SHP77 (cell line): ENCODE measurements around the gene NAV2.

ENCODE experiments used
- DNase-seq, 2 experiments: peaks; one replicate each; lab custom pipeline; 2025; lab: John Stamatoyannopoulos, UW

The NAV2 gene

DNA sequence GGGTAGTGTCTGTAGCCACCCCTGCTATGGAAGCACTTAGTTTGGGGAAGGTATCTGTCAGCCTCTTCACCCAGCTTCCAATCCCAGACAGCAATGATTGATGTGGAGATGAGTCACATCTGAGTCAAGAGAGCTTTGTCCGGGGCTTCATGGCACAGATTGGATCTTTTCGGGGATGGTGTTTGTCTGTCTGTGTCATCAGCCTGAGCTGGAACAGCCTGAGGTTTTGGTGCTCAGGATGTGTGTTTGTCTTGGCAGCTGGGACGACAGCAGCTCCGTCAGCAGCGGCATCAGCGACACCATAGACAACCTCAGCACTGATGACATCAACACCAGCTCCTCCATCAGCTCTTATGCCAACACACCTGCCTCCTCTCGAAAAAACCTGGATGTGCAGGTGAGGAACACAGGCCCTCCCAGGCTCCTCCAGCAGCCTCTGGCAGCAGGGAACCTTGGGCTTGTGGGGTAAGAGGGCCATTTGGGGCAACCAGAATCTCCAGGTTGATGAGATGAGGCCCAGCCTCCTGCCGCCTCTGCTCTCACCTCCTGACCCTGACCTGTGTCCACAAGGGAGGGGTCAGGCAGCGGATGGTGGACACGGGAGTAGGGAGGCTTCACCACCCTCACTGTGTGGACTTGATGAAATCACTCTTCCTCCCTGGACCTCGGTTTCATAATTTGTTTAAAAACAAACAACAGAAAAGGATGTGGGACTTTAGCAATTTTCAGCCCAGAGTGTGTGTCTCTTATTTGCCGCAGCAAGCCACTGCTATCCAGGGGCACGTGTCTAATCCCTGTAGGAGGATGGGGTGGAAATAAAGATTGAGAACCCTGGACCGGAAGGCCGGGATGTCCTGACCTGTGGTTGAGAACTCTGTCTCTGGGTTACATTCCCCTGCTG is 323.3 kb downstream of the NAV2 start:
- DNase-seq: peak; percentile 89 to 91

DNA sequence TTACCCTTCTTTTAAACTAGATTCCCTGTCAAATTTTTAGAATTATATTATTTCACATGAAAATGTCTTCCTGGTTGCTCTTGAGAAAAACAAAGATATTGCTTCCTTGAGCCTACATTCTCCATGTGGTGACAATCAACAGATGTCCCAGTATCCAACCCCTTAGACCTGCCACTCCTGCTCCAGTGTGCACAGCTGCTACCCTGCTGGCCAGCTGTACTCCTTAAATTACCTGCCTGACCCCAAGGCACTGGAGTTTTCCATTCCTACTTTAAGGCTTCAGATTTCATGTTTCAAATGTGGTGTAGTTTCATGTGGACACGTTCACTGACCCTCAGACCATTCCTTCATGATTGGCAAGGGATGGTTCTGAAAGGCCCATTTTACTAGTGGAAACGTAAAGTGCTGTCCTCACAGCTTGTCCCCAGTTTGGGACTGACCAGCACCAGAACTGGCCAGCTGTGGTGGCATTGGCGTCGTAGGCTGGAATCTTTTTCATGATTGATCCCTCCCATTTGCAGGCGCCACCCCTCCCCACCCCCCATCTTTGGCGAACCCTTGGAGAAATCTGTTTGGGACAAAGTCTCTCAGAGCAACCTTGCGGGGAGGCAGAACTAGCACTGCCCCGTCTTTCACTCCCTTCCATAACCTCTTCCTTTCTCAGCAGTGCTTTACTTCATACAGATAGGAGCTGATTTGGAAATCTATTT is 324.1 kb downstream of the NAV2 start:
- DNase-seq: peak; percentile 22 to 42

DNA sequence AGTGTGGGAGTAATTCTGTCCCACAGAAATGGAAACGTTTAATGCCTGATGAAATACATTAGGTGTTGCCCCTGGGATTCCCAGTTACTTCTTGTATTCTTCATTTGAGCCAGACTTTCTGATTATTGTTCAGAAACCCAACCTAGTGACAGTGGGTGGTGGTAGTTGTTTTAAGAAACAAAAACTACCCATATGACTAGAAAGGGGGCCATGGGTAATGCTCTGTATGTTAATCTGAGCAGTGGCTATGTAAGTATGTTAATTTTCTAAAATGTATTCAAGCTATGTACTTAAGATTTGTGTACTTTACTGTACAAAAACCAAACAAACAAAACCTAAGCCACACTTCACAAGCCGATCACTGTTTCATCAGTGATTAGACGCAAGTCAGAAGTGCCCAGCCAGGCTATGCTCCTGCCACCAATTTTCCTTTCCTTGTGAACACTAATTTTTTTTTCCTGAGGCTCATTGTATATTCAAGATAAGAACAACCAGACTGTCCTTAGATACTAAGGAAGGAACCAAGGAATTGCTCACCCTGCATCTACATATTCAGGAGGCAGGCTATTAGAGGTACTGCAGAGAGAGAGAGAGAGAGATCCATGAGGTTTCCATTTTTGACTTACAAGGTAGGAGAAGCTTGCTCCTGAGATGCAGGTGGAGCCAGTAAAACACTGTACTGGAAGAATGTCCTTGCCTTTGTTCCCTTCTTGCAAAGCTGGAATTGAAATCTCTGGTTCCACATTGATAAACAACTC is 324.9 kb downstream of the NAV2 start:
- no peak for DNase-seq

DNA sequence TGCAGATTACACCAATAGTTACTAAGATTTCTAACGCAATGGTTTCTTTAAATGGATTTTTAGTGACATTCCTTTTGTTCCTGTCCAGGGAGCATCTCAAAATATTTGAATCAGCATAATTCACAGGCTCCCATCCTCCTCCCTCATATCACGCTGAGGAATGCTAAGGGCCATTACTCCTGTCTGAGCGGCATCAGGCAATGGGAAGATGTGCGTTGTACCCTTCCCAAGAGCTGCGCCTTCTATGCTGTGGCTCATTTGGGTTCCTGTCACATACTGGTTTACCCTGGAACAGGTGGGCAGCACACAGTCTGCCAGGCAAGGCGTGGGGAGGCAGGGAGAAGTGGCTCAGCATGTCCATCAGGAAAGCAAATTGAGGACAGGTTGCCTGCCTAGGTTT is 325.8 kb downstream of the NAV2 start:
- no peak for DNase-seq

DNA sequence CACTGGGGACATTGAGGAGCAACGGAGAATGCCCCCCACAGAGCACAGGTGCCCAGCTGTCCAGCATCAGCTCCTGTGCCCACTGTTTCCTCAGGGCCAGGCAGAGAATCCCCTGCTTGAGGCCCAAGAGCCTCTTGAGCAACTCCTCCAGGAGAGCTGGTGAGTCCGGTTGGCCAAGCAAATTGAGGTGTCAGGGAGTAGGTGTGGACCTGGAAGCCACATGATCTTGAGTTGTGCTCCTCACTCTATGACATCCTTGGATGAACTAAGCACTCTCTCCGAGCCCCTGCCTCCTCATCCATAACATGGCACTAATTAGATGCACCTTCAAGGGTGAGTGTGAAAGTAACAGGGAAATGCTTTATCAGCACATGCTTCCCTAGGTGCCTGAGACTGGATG is 326.3 kb downstream of the NAV2 start:
- DNase-seq: no peak

DNA sequence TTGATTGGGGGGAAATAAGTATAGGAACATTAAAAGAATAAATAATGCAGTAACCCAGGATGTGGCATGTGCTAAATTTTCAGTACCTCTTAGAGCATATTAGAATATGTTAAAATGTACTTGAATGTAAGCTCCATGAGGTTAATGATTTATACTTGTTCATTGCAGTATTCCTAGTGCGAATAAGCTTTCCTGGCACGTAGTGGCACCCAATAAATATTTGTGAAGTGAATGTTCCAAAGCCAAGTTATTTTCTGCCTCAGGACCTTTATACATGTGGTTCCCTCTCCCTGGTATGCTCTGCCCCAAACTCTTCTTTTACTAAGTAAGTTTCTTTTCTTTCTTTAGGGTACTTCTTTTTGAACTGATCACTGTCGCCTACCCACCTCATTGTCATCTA is 328.9 kb downstream of the NAV2 start:
- no peak for DNase-seq

DNA sequence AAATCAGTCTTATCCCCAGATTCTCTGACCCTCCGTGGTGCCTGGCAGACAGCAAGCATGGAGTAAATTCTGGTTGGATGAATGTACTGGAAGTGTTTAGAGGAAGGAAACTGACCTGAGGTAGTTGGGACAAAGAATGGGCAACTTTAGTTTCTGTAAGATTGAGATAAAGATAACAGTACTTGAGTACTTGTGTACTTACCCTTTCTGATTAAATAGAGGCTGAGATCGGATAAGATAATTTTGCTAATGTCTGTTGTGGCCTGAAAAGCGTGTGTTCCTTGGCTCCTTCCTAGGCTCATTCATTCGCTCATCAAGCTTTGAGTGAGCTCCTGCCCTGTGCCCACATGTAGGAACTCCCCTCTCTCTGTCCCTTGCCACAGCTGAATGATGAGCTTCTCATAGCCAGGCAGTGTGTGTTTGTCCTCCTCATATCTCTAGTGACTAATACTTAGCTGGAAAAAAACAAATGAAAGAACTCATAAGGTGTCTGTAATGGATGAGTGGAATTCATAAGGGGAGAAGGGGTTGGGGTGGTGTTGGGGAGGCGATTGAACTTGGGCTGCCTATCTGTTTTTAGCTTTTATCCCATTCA is 329.5 kb downstream of the NAV2 start:
- DNase-seq: no peak

DNA sequence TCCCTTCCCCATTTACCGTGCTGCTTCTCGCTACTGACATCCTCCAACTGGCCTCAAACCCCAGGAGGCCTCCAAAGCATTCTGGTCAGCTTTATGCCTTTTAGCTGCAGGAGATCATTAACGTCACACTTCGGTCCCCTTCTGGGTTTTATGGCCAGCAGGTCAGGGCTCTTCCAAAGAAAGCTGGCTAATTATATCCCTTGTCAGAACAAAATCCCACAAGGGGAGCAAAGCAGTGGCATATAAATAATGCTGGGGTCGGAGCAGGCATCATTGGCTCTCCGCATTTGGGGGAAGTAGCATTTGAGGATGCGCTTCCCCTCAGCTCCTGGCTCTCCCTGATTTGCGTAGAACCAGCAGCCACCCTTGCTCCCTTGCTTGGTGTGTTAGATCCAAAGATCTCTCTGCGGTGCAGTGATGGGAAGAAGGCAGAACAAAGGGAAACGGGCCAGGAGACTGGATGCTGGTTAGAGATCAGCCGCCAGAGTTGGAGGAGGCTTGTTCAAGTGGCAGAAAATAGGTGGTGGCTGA is 330.2 kb downstream of the NAV2 start:
- no peak for DNase-seq

DNA sequence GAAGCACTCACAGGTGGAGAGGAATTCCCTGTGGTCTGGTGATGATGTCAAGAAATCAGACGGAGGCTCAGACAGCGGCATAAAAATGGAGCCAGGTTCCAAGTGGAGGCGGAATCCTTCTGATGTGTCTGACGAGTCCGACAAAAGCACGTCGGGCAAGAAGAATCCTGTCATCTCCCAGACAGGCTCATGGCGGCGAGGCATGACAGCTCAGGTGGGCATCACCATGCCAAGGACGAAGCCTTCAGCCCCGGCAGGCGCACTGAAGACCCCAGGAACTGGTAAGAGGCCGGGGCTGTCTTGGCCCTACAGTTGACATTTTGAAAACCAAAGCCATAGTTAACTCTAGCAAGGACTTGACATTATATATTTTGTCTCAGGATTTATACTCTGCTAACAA is 331.4 kb downstream of the NAV2 start:
- no peak for DNase-seq

DNA sequence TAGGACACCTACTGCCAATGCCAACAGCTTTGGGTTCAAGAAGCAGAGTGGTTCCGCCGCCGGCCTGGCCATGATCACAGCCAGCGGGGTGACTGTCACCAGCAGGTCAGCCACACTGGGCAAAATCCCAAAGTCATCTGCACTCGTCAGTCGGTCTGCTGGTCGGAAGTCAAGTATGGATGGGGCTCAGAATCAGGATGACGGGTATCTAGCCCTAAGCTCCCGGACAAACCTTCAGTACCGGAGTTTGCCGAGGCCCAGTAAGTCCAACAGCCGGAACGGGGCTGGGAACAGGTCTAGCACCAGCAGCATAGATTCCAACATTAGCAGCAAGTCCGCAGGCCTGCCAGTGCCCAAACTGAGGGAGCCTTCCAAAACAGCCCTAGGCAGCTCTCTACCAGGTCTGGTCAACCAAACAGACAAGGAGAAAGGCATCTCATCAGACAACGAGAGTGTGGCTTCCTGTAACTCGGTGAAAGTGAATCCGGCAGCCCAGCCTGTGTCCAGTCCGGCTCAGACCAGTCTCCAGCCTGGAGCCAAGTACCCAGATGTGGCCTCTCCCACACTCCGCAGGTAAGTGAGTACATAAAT is 332.6 kb downstream of the NAV2 start:
- no peak for DNase-seq

DNA sequence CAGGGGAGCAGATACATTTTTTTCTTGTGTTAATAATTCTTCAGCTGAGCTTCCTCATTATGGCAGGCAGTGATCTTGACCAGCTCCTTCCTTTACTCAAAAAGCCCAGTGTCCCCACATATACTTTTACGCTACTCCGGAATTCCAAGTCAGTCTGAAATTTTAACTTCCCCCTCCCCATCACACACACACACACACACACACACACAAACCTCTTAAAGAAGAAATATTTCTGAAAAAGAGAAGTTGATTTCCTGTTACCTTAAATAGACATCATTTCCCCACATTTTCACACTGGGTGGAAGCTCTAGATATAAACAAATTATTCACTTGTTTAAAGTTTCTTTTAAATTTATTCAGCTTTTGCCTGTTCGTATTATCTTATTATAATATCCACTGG is 333.8 kb downstream of the NAV2 start:
- DNase-seq: no peak

DNA sequence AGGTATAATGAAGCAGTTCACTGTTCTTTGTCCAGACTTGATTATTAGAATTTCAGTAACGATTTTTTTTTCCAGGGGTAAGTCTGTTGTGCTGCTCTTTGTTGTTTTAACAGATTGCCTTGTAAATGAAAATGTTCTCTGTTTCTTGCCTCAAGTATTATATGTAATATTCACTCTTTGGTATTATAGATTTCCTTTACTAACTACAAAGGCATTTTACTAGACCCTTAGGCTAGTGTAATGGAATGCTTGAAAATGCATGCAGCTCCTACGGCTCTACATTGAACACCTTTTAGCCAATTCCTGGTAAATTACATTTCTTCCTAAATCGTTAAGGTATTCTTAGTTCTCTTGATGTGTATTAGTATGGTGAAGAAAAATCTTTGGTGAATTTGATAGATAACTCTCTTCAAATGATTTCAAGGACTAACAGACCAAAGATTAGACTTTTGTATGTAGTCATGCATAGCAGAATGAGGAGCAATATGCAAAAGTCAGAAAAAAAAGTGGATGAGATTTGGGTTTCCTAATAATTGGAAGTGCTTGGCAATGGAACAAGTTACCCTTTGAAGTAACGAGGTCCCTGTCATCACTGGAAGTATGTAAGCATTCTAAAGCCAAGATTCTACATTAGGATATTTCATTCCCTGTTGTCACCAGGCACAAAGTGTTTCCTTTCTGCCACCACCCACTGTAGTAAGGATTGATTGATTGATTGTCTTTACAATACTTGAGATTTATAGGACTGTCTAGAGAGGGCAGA is 334.6 kb downstream of the NAV2 start:
- DNase-seq: no peak

DNA sequence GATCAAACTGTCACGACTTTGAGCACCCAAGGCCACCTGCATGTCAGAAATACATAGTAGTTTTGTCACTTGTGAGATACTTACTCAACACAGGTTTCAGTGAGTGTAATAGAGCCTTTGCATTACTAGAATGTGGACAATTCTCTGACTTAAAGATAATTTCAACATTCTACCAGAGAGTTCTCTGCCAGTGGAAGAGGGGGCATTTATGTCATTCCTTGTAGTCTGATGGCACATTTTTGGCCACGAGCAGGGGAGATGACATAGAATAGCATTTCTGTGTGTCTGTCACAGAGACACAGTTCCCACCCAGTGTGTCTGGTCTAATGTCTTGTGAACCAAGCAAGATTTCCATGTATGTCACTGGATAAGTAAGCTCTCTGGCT is 335.1 kb downstream of the NAV2 start:
- DNase-seq: no peak

DNA sequence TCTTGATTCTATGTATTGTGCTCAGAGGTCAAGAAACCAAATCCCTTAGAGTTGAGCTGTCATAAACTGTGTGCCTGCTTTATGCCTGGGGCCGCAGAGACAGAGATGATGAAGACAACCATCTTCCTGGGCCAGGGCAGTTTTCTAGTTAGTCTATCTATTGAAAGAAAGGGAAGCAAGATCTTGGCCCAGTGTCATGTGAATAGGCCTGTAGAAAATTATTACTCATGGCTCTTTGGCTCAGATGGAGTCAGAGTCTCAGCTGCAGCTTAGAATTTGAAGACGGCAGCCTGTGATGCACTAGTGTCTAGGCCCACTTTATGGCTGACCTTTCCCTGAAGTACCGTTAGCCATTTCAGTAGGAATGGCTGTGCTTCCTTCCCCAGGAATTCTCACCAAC is 335.6 kb downstream of the NAV2 start:
- DNase-seq: no peak

DNA sequence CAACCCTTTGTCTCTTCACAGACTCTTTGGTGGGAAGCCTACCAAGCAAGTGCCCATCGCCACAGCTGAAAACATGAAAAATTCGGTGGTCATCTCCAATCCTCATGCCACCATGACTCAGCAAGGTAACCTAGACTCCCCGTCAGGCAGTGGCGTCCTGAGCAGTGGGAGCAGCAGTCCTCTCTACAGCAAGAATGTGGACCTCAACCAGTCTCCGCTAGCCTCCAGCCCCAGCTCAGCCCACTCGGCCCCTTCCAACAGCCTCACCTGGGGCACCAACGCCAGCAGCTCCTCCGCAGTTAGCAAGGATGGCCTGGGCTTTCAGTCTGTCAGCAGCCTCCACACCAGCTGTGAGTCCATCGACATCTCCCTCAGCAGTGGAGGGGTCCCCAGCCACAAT is 336.1 kb downstream of the NAV2 start:
- no peak for DNase-seq

DNA sequence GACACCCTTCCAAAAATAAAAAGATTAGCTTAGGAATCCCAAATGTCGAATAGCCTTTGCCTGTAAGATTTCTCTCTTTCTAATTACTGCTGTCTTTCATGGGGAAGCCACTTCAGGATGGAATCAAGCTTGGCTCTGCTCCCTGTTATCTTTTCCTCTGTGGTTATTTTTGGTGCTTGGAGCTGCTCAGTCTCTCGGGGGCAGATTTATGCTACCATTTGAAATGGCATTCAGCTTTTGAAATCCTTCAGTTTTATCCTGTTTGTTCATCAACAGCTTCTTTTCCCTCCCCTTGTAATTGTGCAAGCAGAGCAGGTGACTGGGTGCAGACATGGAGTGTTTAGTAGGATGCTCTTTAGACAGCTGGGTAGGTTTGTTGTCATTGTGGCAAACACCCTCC is 336.6 kb downstream of the NAV2 start:
- DNase-seq: no peak

DNA sequence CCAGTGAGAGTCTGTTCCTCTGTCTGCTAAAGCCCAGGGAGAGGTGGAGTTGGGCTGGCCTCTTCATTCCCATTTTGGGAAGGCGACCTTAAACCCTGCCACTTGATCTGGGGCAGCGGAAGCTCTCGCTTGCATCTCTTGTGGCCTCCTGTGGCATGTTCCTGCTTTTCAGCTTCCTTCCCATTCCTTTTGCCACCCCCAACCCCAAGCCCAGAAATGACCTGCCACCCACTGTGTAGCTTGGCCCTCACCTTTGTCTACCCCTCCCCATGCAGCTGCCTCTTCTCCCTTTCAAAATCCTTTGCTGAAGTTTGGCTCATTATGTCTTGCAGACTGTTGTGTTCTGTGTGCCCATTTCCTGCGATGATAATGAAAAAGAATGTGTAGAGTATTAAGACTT is 337.4 kb downstream of the NAV2 start:
- DNase-seq: no peak

DNA sequence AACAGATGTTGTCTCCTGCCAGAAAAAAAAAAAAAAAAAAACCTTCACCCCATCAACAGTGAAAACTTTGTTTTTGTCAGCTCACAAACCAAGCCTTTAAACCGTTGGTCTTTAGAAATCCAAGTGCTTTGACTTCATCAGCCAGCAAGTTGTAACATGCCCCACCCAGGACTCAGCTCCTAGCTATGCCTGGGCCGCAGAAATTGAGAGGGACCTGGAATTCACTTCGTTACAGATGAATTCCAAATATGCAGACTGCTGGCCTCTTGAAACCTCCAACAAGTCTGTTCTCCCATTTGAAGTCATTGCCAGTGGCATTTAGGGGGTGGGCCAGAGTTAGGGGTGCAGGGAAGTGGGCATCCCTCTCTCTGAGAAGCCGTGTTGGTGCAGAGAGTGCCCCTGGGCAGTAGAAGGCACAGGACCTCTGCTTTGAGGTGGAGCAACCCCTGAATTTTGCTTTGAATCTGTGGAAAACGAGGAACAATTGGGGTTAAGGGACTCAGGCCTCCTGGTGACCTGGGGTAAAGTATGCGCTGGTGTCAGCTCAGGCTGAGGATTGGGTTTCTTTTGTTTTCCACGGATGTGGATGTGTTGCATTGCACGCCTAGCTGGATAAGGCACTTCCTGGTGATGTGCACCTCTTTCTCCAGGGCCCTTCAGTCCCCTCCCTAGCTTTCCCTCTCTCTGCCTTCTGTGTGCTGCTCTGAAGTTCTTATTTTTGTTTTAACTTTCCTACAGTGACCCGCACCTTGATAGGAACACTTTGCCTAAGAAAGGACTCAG is 338.1 kb downstream of the NAV2 start:
- DNase-seq: no peak

DNA sequence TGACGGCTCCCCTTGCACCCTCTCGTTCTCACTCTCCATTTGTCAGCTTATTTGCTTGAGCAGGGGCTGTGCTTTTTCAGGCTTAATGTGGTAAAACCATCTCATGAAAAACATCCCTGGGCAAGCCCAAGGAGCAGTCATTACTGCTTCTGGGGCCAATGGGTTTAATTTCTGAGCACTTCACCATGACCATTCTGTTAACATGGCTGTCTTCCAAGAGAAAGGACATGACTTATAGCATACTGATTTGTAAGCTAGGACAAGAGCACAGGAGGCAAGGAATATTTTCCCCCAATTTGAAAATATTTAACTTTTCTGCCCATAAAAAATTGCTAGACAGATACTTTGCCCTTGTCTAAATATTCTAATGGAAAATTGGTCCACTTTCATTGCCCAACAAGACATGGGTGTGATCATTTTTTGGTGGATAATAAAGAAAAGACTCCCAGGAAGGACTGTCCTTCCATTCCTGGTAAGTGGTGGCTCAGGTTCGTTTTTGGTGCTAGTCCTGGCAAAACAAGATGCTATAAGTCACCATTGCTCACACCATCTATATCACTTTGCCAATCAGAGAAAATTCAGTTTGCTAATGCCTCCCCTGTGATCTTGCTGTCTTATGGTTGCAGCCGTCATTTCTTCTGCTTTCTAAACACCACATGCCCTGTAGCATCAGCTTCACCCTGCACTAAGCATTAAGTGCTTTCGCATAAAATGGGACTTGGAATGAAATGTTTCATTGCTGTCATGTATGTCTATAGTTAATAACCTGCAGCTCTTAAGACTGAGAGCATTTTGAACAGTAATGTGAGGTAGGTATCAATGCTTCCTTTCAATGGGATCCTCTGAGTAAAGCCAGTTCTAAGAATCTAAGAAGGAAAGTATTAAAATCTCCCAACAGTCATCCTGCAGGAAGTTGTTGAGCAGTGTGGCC is 339.1 kb downstream of the NAV2 start:
- no peak for DNase-seq
